T-cell (primary cell): Measurements from ENCODE around the gene YTHDF1. TPM values are rescaled to one million over a fixed set of nuclear protein-coding genes. Genes with fewer than 3 reads are reported as not detected.

ENCODE experiments used
- ATAC-seq, 4 experiments: fragments of 200-7000 bp in 3 of 4; fragments of 150-1000 bp in 1 of 4; cut with Tn5 transposase; replicated peaks in 1 of 4; 1 replicate in 3 of 4; 2 replicates in 1 of 4; pipeline ENCODE4 v1.10.0; 2021; ENCODE audit warnings: moderate library complexity in 3 of 4, mild to moderate bottlenecking in 2 of 4, moderate number of reproducible peaks in 1 of 4
- CTCF ChIA-PET, 2 donors: fragments of 300-600 bp; sonication (Branson Sonifier 250); formaldehyde crosslinking; loops; one replicate each; lab custom pipeline; 2022; ENCODE audit warnings: antibody characterized with exemption in 2 of 2; lab: Charles Lee
- POLR2A ChIA-PET, 2 donors: fragments of 300-600 bp; sonication (Branson Sonifier 250); formaldehyde crosslinking; loops; one replicate each; lab custom pipeline; 2022; ENCODE audit warnings: antibody characterized with exemption in 2 of 2; lab: Charles Lee
- DNase-seq, 35 experiments: peaks; one replicate each; pipeline versions ENCODE4 v3.0.0 to v3.0.0-alpha.2; 2013 to 2023
- H3K27ac ChIP-seq: one replicate; pipeline ENCODE4 v1.5.1; 2013; ENCODE audit warnings: low read length
- H3K27me3 ChIP-seq, 2 experiments: replicated peaks in 1 of 2; 1 replicate in 1 of 2; 2 replicates in 1 of 2; pipeline versions ENCODE4 v1.6.1 to v1.7.0; 2013; ENCODE audit warnings: low read length in 1 of 2, mixed read lengths in 1 of 2; ENCODE audit not compliant: control insufficient read depth in 2 of 2, insufficient read depth in 2 of 2; ENCODE audit errors: extremely low read depth in 1 of 2
- H3K36me3 ChIP-seq, 2 donors: 1 replicate in 1 of 2; 2 replicates in 1 of 2; pipeline versions ENCODE4 v1.6.1 to v1.7.0; 2013; ENCODE audit warnings: low read length in 1 of 2; ENCODE audit not compliant: control insufficient read depth in 2 of 2, insufficient read depth in 1 of 2; ENCODE audit errors: extremely low read depth in 1 of 2
- H3K4me1 ChIP-seq, 2 experiments: 1 replicate in 1 of 2; 2 replicates in 1 of 2; pipeline versions ENCODE4 v1.6.1 to v1.7.0; 2013; ENCODE audit warnings: low read length in 2 of 2, mixed read lengths in 1 of 2; ENCODE audit not compliant: insufficient read depth in 2 of 2, control insufficient read depth in 1 of 2; ENCODE audit errors: extremely low read depth in 1 of 2
- H3K4me3 ChIP-seq, 2 donors: 1 replicate in 1 of 2; 2 replicates in 1 of 2; pipeline versions ENCODE4 v1.5.1 to v1.7.0; 2013; ENCODE audit warnings: mild to moderate bottlenecking in 2 of 2, low read length in 1 of 2, moderate library complexity in 1 of 2; ENCODE audit not compliant: control insufficient read depth in 1 of 2; ENCODE audit errors: extremely low read depth in 1 of 2
- H3K9me3 ChIP-seq: 2 replicates; pipeline ENCODE4 v1.7.0; 2013
- H3K27ac Mint-ChIP-seq, 2 donors: one replicate each; pipeline ENCODE4 v1.8.0; 2020 to 2021; ENCODE audit warnings: mild to moderate bottlenecking in 2 of 2, mixed read lengths in 2 of 2
- H3K27me3 Mint-ChIP-seq, 2 donors: one replicate each; pipeline ENCODE4 v1.8.0; 2021 to 2022; ENCODE audit warnings: mixed read lengths in 2 of 2
- H3K36me3 Mint-ChIP-seq: one replicate; pipeline ENCODE4 v1.8.0; 2021; ENCODE audit warnings: mixed read lengths
- H3K4me1 Mint-ChIP-seq, 3 donors: one replicate each; pipeline ENCODE4 v1.8.0; 2020 to 2022; ENCODE audit warnings: mixed read lengths in 3 of 3, mild to moderate bottlenecking in 1 of 3
- H3K4me3 Mint-ChIP-seq, 3 donors: one replicate each; pipeline ENCODE4 v1.8.0; 2020 to 2022; ENCODE audit warnings: mild to moderate bottlenecking in 3 of 3, mixed read lengths in 3 of 3, moderate library complexity in 3 of 3
- H3K9me3 Mint-ChIP-seq, 3 donors: one replicate each; pipeline ENCODE4 v1.8.0; 2020 to 2022; ENCODE audit warnings: mixed read lengths in 3 of 3
- WGBS: methylation state at CpG from one replicate; pipeline ENCODE4 v1.1.5; 2013; ENCODE audit warnings: missing lambda C conversion rate; ENCODE audit not compliant: insufficient coverage; 5-methylcytosine and 5-hydroxymethylcytosine counted together
- total RNA-seq, 35 experiments: library from RNA in 6 of 35; stranded (reverse) in 6 of 35; fragments of 120-200 nt in 1 of 35; gene quantifications; one replicate each; pipeline versions ENCODE4 v1.2.1 to v1.2.4 and lab custom pipeline; 2013 to 2026

Gene YTHDF1
- total RNA-seq, 5 donors from 2014 or later (not counting 1 experiment from before 2014, with no cell fraction given) = 36.7 to 44.5 (median 42.2) TPM

DNA sequence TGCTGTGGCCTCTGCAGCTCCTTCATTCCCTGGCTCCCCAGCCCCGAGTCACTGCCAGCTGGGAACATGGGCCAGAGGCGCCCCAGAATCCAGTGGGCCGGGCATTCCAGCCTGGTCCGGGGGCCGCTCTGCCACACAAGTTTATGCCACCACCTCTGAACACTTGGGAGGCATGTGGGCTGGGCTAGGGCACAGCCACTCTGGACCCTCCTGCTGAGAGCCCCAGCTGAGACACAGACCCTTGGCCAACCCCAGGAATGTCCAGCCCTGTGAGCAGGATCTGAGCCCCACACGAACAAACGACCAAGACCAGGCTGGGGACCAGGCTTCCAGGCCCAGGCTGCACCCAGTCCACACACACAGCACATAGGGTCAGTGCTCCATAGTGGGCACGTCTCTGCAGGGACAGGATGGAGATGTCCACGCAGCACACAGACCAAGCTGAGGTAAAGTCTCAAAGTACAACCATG lies 33.0 kb downstream of the YTHDF1 start:
- 52% methylated on average over 9 of the region's 9 CpGs for WGBS
- DNase-seq (no peak), ATAC-seq (no peak)
- Histone ChIP-seq H3K4me1 (peaks cover 2 to 22% of the 10 kb centered on the region in 2 experiments), H3K36me3 (no peaks in the 10 kb centered on the region), H3K27me3 (peaks cover 0 to 52% of the 10 kb centered on the region in 2 experiments), H3K9me3 (no peaks in the 10 kb centered on the region), H3K27ac (no peak overlapping the region), H3K4me3 (no peak overlapping the region)
- Mint-ChIP-seq H3K36me3 (no peaks in the 10 kb centered on the region), H3K9me3 (no peaks in the 10 kb centered on the region), H3K4me3 (no peak overlapping the region), H3K27ac (no peak overlapping the region), H3K4me1 (peaks cover 0 to 6% (median 4%) of the 10 kb centered on the region in 3 donors), H3K27me3 (peaks cover 13 to 31% of the 10 kb centered on the region in 2 donors)
- ChIA-PET CTCF (no interaction called here), POLR2A (no interaction called here)

DNA sequence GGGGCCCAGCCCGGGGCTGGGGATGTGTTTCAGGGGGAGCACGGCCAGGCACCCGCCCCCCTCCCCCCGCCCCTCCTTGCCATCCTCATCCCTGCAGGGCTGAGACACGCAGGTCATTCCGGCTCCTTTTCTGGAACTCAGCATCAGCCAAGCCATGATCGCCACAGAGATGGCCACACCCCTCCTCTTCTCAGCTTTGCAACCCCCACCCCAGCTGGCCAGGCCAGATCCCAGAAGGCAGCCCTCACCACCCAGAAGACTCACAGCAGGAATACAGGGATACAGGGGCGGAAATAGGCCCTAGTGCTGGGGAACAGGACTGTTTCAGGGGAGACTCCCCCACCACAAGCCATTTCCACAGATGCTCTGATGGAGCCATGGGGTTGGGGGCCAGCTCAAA lies 33.5 kb downstream of the YTHDF1 start:
- Histone ChIP-seq H3K36me3 (no peaks in the 10 kb centered on the region), H3K4me3 (no peak overlapping the region), H3K9me3 (no peaks in the 10 kb centered on the region), H3K4me1 (peaks cover 2 to 25% of the 10 kb centered on the region in 2 experiments), H3K27ac (no peak overlapping the region), H3K27me3 (peaks cover 0 to 56% of the 10 kb centered on the region in 2 experiments)
- ATAC-seq = no peak
- ChIA-PET POLR2A (no interaction called here), CTCF (no interaction called here)
- no peak for DNase-seq
- no peaks in the 10 kb centered on the region for H3K9me3 Mint-ChIP-seq
- peaks cover 13 to 33% of the 10 kb centered on the region in 2 donors for H3K27me3 Mint-ChIP-seq
- 51% methylated on average over 7 of the region's 8 CpGs for WGBS
- H3K4me3 Mint-ChIP-seq = no peak overlapping the region
- peaks cover 0 to 9% (median 6%) of the 10 kb centered on the region in 3 donors for H3K4me1 Mint-ChIP-seq
- no peaks in the 10 kb centered on the region for H3K36me3 Mint-ChIP-seq
- no peak overlapping the region for H3K27ac Mint-ChIP-seq

DNA sequence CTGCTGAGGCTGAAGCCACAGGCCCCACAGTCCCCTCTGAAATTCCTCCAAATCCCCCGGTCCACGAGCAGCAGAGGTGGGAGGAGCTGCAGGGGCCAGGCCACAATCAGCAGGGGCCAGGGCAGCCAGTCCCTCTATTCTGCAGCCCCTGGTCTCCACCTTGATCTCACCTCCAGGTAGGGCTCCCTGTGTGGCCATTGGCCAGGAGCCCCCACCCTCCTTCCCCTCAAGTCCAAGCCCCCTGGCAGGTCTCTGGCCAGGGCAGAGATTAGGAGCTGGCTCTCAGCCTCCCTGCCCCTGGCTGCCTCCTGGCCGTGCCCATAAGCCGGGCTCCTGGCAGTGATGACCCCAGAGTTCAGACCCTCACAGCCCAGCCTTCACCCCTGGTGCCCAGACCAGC lies 34.7 kb downstream of the YTHDF1 start:
- ChIA-PET POLR2A (no interaction called here), CTCF (interaction anchor here in 1 of 2 donors (0.6 kb wide), 1 partner anchor 824 kb away, joined by 3 read pairs; no protein-coding TSS in a partner anchor)
- H3K4me1 Mint-ChIP-seq = peaks cover 3 to 14% (median 9%) of the 10 kb centered on the region in 3 donors
- H3K36me3 ChIP-seq = no peaks in the 10 kb centered on the region
- H3K36me3 Mint-ChIP-seq = no peaks in the 10 kb centered on the region
- no peak overlapping the region for H3K27ac Mint-ChIP-seq
- peaks cover 18 to 42% of the 10 kb centered on the region in 2 donors for H3K27me3 Mint-ChIP-seq
- DNase-seq (no peak), ATAC-seq (no peak)
- peaks cover 0 to 65% of the 10 kb centered on the region in 2 experiments for H3K27me3 ChIP-seq
- no peaks in the 10 kb centered on the region for H3K9me3 Mint-ChIP-seq
- H3K9me3 ChIP-seq = no peaks in the 10 kb centered on the region
- no peak overlapping the region for H3K4me3 ChIP-seq
- no peak overlapping the region for H3K4me3 Mint-ChIP-seq
- WGBS = 83% methylated on average over 3 of the region's 4 CpGs
- peaks cover 2 to 25% of the 10 kb centered on the region in 2 experiments for H3K4me1 ChIP-seq
- H3K27ac ChIP-seq = no peak overlapping the region

DNA sequence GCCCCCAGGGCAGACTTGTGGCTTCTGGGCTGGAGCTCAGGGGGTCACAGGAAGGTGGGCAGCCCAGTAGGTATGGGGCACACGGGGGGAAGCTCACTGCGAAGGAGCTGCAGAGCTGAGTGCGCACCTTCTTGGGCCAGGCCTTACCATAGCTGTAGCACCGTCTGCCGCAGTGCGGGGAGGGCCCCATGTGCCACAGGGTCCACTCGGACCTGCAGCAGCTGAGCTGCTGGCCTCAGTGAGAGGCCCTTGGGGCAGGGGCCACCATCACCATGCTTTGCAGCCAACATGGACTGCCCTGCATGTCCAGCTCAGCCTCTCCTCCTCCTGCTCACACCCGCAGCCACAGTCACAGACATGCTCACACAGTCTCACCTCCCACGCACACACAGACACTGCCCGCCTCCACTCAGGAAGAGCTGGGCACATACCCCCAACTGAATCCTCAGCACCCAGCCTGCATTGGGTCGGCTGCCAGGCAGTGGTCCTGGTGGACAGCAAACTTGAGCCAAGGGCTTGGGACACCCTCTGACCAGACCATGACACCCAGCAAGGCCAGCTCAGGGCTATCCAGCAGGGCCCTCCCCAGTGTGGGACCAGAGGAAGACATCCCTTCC lies 35.3 kb downstream of the YTHDF1 start:
- Histone ChIP-seq H3K4me3 (no peak overlapping the region), H3K27me3 (peaks cover 0 to 71% of the 10 kb centered on the region in 2 experiments), H3K27ac (no peak overlapping the region), H3K36me3 (no peaks in the 10 kb centered on the region), H3K9me3 (no peaks in the 10 kb centered on the region), H3K4me1 (peaks cover 2 to 26% of the 10 kb centered on the region in 2 experiments)
- H3K27me3 Mint-ChIP-seq = peaks cover 20 to 47% of the 10 kb centered on the region in 2 donors
- no peaks in the 10 kb centered on the region for H3K36me3 Mint-ChIP-seq
- no peak for DNase-seq
- H3K4me3 Mint-ChIP-seq = peak overlapping the region in 1 of 3 donors; percentile 68
- ChIA-PET CTCF (interaction anchor here in 1 of 2 donors (0.6 kb wide), 1 partner anchor 825 kb away, joined by 3 read pairs; no protein-coding TSS in a partner anchor), POLR2A (no interaction called here)
- peaks cover 6 to 17% (median 12%) of the 10 kb centered on the region in 3 donors for H3K4me1 Mint-ChIP-seq
- no peak overlapping the region for H3K27ac Mint-ChIP-seq
- no peaks in the 10 kb centered on the region for H3K9me3 Mint-ChIP-seq
- WGBS = 64% methylated on average over 11 of the region's 11 CpGs
- no peak for ATAC-seq

DNA sequence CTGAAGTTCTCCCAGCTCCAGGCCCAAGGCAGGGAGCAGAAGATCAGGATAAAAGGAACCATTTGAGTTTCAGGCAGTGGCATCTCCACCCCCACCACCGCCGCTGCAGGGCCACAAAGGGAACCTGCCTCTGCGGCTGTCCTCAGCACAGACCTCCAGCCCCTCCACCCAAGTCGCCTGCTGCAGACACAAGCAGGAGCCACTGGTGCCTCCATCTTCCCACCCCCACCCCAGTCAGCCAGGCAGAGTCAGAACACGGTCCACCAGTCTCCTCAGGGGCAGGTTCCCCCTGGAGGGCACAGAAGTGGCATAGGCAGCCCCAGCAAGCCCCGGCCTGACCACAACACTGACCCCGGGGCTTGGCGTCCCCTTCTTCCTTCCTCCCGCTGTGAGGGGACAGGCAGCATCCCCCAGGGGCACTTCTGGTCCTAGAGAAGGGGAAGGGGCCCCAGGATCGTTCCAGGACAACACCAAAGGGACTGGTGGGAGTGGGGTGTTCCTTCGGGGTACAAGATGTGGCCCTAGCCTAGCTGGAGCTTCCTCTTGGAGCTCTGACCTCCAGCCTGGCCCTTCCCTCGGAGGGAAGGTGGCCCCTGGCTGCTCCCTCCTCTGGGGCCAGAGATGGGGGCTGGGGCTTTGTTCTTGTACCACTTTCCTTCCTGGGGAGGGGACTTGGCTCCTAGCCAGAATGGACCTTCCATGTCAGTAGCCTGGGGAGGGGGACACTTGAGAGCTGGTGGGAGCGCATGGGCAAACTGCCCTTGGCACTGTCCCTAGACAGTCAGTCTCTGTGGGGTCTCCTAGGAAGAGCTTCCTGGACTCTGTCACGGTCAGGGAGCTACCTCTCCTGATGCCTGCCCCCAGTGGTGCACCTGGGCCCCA lies 36.0 kb downstream of the YTHDF1 start:
- Mint-ChIP-seq H3K27ac (no peak overlapping the region), H3K27me3 (peaks cover 20 to 49% of the 10 kb centered on the region in 2 donors), H3K9me3 (no peaks in the 10 kb centered on the region), H3K36me3 (no peaks in the 10 kb centered on the region), H3K4me1 (peaks cover 6 to 17% (median 12%) of the 10 kb centered on the region in 3 donors), H3K4me3 (peak overlapping the region in 2 of 3 donors; percentile 67 to 68)
- Histone ChIP-seq H3K9me3 (no peaks in the 10 kb centered on the region), H3K36me3 (no peaks in the 10 kb centered on the region), H3K4me3 (no peak overlapping the region), H3K27ac (no peak overlapping the region), H3K27me3 (peaks cover 0 to 78% of the 10 kb centered on the region in 2 experiments), H3K4me1 (peaks cover 2 to 33% of the 10 kb centered on the region in 2 experiments)
- ChIA-PET POLR2A (no interaction called here), CTCF (no interaction called here)
- WGBS = 31% methylated on average over 8 of the region's 14 CpGs
- DNase-seq = no peak
- ATAC-seq = no peak
